PC-3 (cell line): ENCODE data around the gene MED12L. TPM values are rescaled to one million over a fixed set of nuclear protein-coding genes. Genes with fewer than 3 reads are reported as not detected.

Experiments used
- ATAC-seq: fragments of 200-7000 bp; cut with Tn5 transposase; 2 replicates; pipeline ENCODE4 v1.9.1; 2020; ENCODE audit warnings: mild to moderate bottlenecking, moderate library complexity
- BruUV-seq: library from RNA; stranded (reverse); fragments of 400-500 nt; replicated peaks from 2 replicates; lab custom pipeline; 2021; lab: Mats Ljungman, UMichigan
- CTCF ChIA-PET: fragments of 300-600 bp; sonication (Branson Sonifier 250); formaldehyde crosslinking; loops from one replicate; lab custom pipeline; 2022; ENCODE audit warnings: antibody characterized with exemption; lab: Charles Lee
- POLR2A ChIA-PET: fragments of 300-600 bp; sonication (Branson Sonifier 250); formaldehyde crosslinking; loops from one replicate; lab custom pipeline; 2022; ENCODE audit warnings: antibody characterized with exemption; ENCODE audit not compliant: unreplicated experiment; lab: Charles Lee
- DNase-seq: peaks from one replicate; pipeline ENCODE4 v3.0.0-alpha.2; 2015
- H2AFZ ChIP-seq: fragments of 300-600 bp; sonication (generic); 2 replicates; pipeline ENCODE4 v1.6.0; 2016; ENCODE audit warnings: antibody characterized with exemption, low read length
- H3F3A ChIP-seq: fragments of 300-600 bp; sonication (generic); one replicate; pipeline ENCODE4 v1.6.0; 2017; ENCODE audit warnings: antibody characterized with exemption, low read length, control low read depth, mild to moderate bottlenecking; ENCODE audit not compliant: unreplicated experiment
- H3K27ac ChIP-seq: fragments of 300-600 bp; sonication (generic); 2 replicates; pipeline ENCODE4 v1.5.1; 2016; ENCODE audit warnings: mild to moderate bottlenecking, low read length
- H3K27me3 ChIP-seq: fragments of 300-600 bp; sonication (generic); 2 replicates; pipeline ENCODE4 v1.6.1; 2016; ENCODE audit warnings: low read length, mixed read lengths
- H3K36me3 ChIP-seq: fragments of 300-600 bp; sonication (generic); 2 replicates; pipeline ENCODE4 v1.6.1; 2016; ENCODE audit warnings: low read depth, mixed run types, low read length, mixed read lengths
- H3K4me1 ChIP-seq: fragments of 300-600 bp; sonication (generic); 2 replicates; pipeline ENCODE4 v1.5.1; 2016; ENCODE audit warnings: low read length; ENCODE audit not compliant: insufficient read depth
- H3K4me2 ChIP-seq: fragments of 300-600 bp; sonication (generic); 2 replicates; pipeline ENCODE4 v1.6.0; 2016; ENCODE audit warnings: low read length
- H3K4me3 ChIP-seq: fragments of 300-600 bp; sonication (generic); 2 replicates; pipeline ENCODE4 v1.5.1; 2016; ENCODE audit warnings: mild to moderate bottlenecking, low read length, mixed read lengths
- H3K79me2 ChIP-seq: fragments of 300-600 bp; sonication (generic); 2 replicates; pipeline ENCODE4 v1.6.1; 2017; ENCODE audit warnings: low read length, mixed read lengths
- H3K9ac ChIP-seq: fragments of 300-600 bp; sonication (generic); 2 replicates; pipeline ENCODE4 v1.6.0; 2016; ENCODE audit warnings: mild to moderate bottlenecking, low read length
- H3K9me2 ChIP-seq: fragments of 300-600 bp; sonication (generic); replicated peaks from 2 replicates; pipeline ENCODE4 v1.6.1; 2016; ENCODE audit warnings: mixed run types, low read length, mixed read lengths
- H3K9me3 ChIP-seq: fragments of 300-600 bp; sonication (generic); 2 replicates; pipeline ENCODE4 v1.6.1; 2016; ENCODE audit warnings: low read length, mixed read lengths
- H4K20me1 ChIP-seq: fragments of 300-600 bp; sonication (generic); 2 replicates; pipeline ENCODE4 v1.6.1; 2016; ENCODE audit warnings: low read length, mixed read lengths
- CTCF ChIP-seq: fragments of 300-600 bp; sonication (generic); conservative IDR thresholded peaks from 2 replicates; pipeline ENCODE4 v1.5.1; 2017; ENCODE audit warnings: antibody characterized with exemption, low read depth, mild to moderate bottlenecking, low read length
- EZH2 ChIP-seq: fragments of 300-600 bp; sonication (generic); IDR thresholded peaks from one replicate; pipeline ENCODE4 v1.6.1; 2017; ENCODE audit warnings: antibody characterized with exemption, mild to moderate bottlenecking, low read length; ENCODE audit not compliant: unreplicated experiment
- EZH2phosphoT487 ChIP-seq: fragments of 300-600 bp; sonication (generic); IDR thresholded peaks from 2 replicates; pipeline ENCODE4 v1.6.1; 2018; ENCODE audit warnings: mild to moderate bottlenecking, antibody characterized with exemption, low read length, borderline replicate concordance
- intact Hi-C: fragments of 100-400 bp; cut with micrococcal nuclease; formaldehyde crosslinking; loops from 2 replicates; pipeline ENCODE4 v1.9.0; 2023
- total RNA-seq: library from RNA; depleted of rRNA; stranded (reverse); fragments of >200 nt; gene quantifications from 2 replicates; pipeline ENCODE4 v1.2.3, GENCODE V29; 2014

Gene MED12L
- total RNA-seq, 1 experiment from 2014 or later, result 0.55 TPM

GRCh38 chr3:151052346-151052745 is 33.1 kb upstream of the MED12L start:
- ATAC-seq (no peak), DNase-seq (no peak)
- Histone ChIP-seq H3K4me2 (no peak overlapping the region), H3K79me2 (no peaks in the 10 kb centered on the region), H3K4me3 (no peak overlapping the region), H4K20me1 (no peaks in the 10 kb centered on the region), H3F3A (no peaks in the 10 kb centered on the region), H2AFZ (no peak overlapping the region), H3K9ac (no peak overlapping the region), H3K9me3 (no peaks in the 10 kb centered on the region), H3K4me1 (no peaks in the 10 kb centered on the region), H3K27ac (no peak overlapping the region), H3K27me3 (peaks cover 95% of the 10 kb centered on the region), H3K9me2 (no peaks in the 10 kb centered on the region), H3K36me3 (no peaks in the 10 kb centered on the region)
- CTCF ChIA-PET, result no interaction called here
- intact Hi-C loops, result no loop called here
- POLR2A ChIA-PET, result no interaction called here
- TF ChIP-seq EZH2 (no peak), EZH2phosphoT487 (no peak), CTCF (no peak)
- BruUV-seq, result no TSS peak

- H3K79me2 ChIP-seq, result no peaks in the 10 kb centered on the region
- no peaks in the 10 kb centered on the region for H4K20me1 ChIP-seq
- no peak for TF ChIP-seq CTCF
- no peak for TF ChIP-seq EZH2
- TF ChIP-seq EZH2phosphoT487, result no peak
- H3K4me1 ChIP-seq, result no peaks in the 10 kb centered on the region
- CTCF ChIA-PET, result no interaction called here
- H3K9me2 ChIP-seq, result no peaks in the 10 kb centered on the region
- H3K9me3 ChIP-seq, result no peaks in the 10 kb centered on the region
- no peaks in the 10 kb centered on the region for H3F3A ChIP-seq
- peaks cover 96% of the 10 kb centered on the region for H3K27me3 ChIP-seq
- H3K27ac ChIP-seq, result no peak overlapping the region
- no peak for ATAC-seq
- no peak overlapping the region for H3K4me2 ChIP-seq
- no peak for DNase-seq
- no TSS peak for BruUV-seq
- POLR2A ChIA-PET, result no interaction called here
- H3K36me3 ChIP-seq, result no peaks in the 10 kb centered on the region
- intact Hi-C loops, result no loop called here
- H2AFZ ChIP-seq, result no peak overlapping the region
- H3K9ac ChIP-seq, result no peak overlapping the region
- no peak overlapping the region for H3K4me3 ChIP-seq
These were observed 32.7 kb upstream of the MED12L start for GRCh38 chr3:151052756-151053155.

GRCh38 chr3:151058740-151059139 is 26.7 kb upstream of the MED12L start:
- H3K9me3 ChIP-seq, result no peaks in the 10 kb centered on the region
- H3K79me2 ChIP-seq, result no peaks in the 10 kb centered on the region
- no peaks in the 10 kb centered on the region for H3K4me1 ChIP-seq
- H3K27ac ChIP-seq, result no peak overlapping the region
- H3K9me2 ChIP-seq, result no peaks in the 10 kb centered on the region
- H2AFZ ChIP-seq, result no peak overlapping the region
- ChIA-PET CTCF (no interaction called here), POLR2A (no interaction called here)
- TF ChIP-seq EZH2phosphoT487 (no peak), EZH2 (no peak), CTCF (no peak)
- ATAC-seq (no peak), DNase-seq (no peak)
- H3K4me2 ChIP-seq, result no peak overlapping the region
- peaks cover 58% of the 10 kb centered on the region for H3K27me3 ChIP-seq
- no peak overlapping the region for H3K4me3 ChIP-seq
- H4K20me1 ChIP-seq, result no peaks in the 10 kb centered on the region
- intact Hi-C loops, result no loop called here
- no peaks in the 10 kb centered on the region for H3K36me3 ChIP-seq
- H3K9ac ChIP-seq, result no peak overlapping the region
- no TSS peak for BruUV-seq
- H3F3A ChIP-seq, result no peaks in the 10 kb centered on the region
